SK-N-SH treated with all-trans-retinoic acid at 6 μM for 48 hours (cell line): ENCODE results near the gene KRTAP10-3.

ENCODE experiments used
- OSR1 ChIP-seq: fragments of 250-450 bp; sonication (Bioruptor Pico); IDR thresholded peaks from 2 replicates; pipeline ENCODE4 v1.8.0; 2022; ENCODE audit warnings: moderate library complexity, mild to moderate bottlenecking, inconsistent platforms
- ZNF8 ChIP-seq: fragments of 450-650 bp; formaldehyde crosslinking; IDR thresholded peaks from 2 replicates; pipeline ENCODE4 v1.5.0; 2020; ENCODE audit warnings: mild to moderate bottlenecking, moderate library complexity

DNA sequence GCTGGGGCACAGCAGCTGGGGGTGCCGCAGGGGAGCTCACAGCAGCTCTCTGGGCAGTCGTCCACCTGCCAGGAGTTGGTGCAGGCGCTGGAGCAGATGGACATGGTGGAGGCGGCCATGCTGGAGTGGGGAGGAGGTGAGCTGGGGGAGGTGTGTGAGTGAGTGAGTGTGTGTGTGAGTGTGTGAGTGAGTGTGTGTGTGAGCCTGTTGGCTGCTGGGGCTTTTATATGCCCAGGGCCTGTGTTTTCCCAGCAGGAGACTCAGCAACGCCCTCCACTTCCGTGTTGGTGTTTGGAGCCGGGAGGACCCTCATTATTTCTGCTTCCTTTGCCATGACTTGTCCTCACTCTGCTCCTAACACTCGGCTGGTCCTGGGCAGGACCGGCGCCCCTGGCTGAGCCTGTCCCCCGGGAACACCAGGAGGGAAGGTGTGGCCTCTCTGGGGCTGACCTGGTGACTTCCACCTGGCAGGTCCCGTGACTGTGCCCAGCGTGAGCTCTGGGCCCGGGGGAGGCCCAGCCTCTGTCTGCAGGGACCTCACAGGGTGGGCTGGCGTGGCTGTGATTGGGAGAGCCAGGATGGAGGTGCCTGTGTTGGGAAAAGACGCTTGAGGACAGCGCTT lies 7.1 kb downstream of the KRTAP10-3 start, which contains the start of gene KRTAP10-2:
- TF ChIP-seq OSR1 (CRISPR knock-in tag) (no peak), ZNF8 (no peak)
